ENCODE measurements around the gene ANKRD34B. TPM values are rescaled to one million over a fixed set of nuclear protein-coding genes. Genes with fewer than 3 reads are reported as not detected.
"Not testable (repeated sequence)": the region's sequence is repeated elsewhere in the genome, so short reads cannot be mapped to it uniquely, and the experiment has no call there.

ANKRD34B gene
- total RNA-seq, 1 experiment from 2014 or later = 0.10 TPM

- no TSS peak for BruUV-seq (replicated peaks)
Observed at GRCh38 chr5:80588858-80589540, 18.9 kb upstream of the ANKRD34B start.

GRCh38 chr5:80584770-80585169 lies 14.7 kb upstream of the ANKRD34B start:
- no peak overlapping the region for H3K4me3 ChIP-seq (ENCODE audit: low read depth in 2 of 2, low read length in 2 of 2)
- H3K27me3 ChIP-seq (ENCODE audit: control insufficient read depth, insufficient read depth, low read length) = no peaks in the 10 kb centered on the region
- ATAC-seq (no peak), DNase-seq (ENCODE audit: low read depth, low spot score) (no peak)
- intact Hi-C loops (cut with micrococcal nuclease; ENCODE audit: unreplicated experiment) = no loop called here
- CTCF ChIA-PET = no interaction called here
- no peak for TF ChIP-seq SIN3A (IDR thresholded peaks at IDR 0.05; ENCODE audit: borderline replicate concordance, insufficient read depth, low read depth, low read length)
- no peak for TF ChIP-seq POLR2AphosphoS5 (IDR thresholded peaks at IDR 0.05; ENCODE audit: low read depth, low read length)
- no peak for TF ChIP-seq REST (IDR thresholded peaks at IDR 0.05; ENCODE audit: insufficient read depth in 1 of 2, low read depth in 2 of 2, low read length in 1 of 2)
- TF ChIP-seq CTCF (IDR thresholded peaks at IDR 0.05) = no peak
- TF ChIP-seq TCF7L2 (IDR thresholded peaks at IDR 0.05; ENCODE audit: low read depth, low read length) = no peak
- H3K27ac ChIP-seq (ENCODE audit: low read length) = no peak overlapping the region
- no TSS peak for BruUV-seq (replicated peaks)
- in situ Hi-C loops (cut with HindIII; ENCODE audit: low pct_unique_long_range_greater_than_20kb, low sequenced_read_pairs) = no loop called here
- no peaks in the 10 kb centered on the region for H3K4me1 ChIP-seq (ENCODE audit: control insufficient read depth, insufficient read depth, low read length)
- POLR2A ChIA-PET = no interaction called here
- H3K9me3 ChIP-seq (ENCODE audit: control insufficient read depth, insufficient read depth, low read depth, low read length) = no peaks in the 10 kb centered on the region
- no peaks in the 10 kb centered on the region for H3K36me3 ChIP-seq (ENCODE audit: control insufficient read depth, insufficient read depth, low read length)

More at GRCh38 chr5:80588858-80589540, 18.9 kb upstream of the ANKRD34B start:
- H3K4me3 ChIP-seq (ENCODE audit: low read depth in 2 of 2, low read length in 2 of 2) = no peak overlapping the region
- no peak for TF ChIP-seq POLR2AphosphoS5 (IDR thresholded peaks at IDR 0.05; ENCODE audit: low read depth, low read length)
- no peak for TF ChIP-seq REST (IDR thresholded peaks at IDR 0.05; ENCODE audit: insufficient read depth in 1 of 2, low read depth in 2 of 2, low read length in 1 of 2)
- TF ChIP-seq SIN3A (IDR thresholded peaks at IDR 0.05; ENCODE audit: borderline replicate concordance, insufficient read depth, low read depth, low read length) = no peak
- TF ChIP-seq TCF7L2 (IDR thresholded peaks at IDR 0.05; ENCODE audit: low read depth, low read length) = no peak
- TF ChIP-seq CTCF (IDR thresholded peaks at IDR 0.05) = no peak
- POLR2A ChIA-PET = no interaction called here
- intact Hi-C loops (cut with micrococcal nuclease; ENCODE audit: unreplicated experiment) (no loop called here), in situ Hi-C loops (cut with HindIII; ENCODE audit: low pct_unique_long_range_greater_than_20kb, low sequenced_read_pairs) (no loop called here)
- no peaks in the 10 kb centered on the region for H3K36me3 ChIP-seq (ENCODE audit: control insufficient read depth, insufficient read depth, low read length)
- CTCF ChIA-PET = no interaction called here
- no peaks in the 10 kb centered on the region for H3K27me3 ChIP-seq (ENCODE audit: control insufficient read depth, insufficient read depth, low read length)
- H3K27ac ChIP-seq (ENCODE audit: low read length) = no peak overlapping the region
- no peaks in the 10 kb centered on the region for H3K9me3 ChIP-seq (ENCODE audit: control insufficient read depth, insufficient read depth, low read depth, low read length)
- ATAC-seq = no peak
- no peaks in the 10 kb centered on the region for H3K4me1 ChIP-seq (ENCODE audit: control insufficient read depth, insufficient read depth, low read length)
- no peak for DNase-seq (ENCODE audit: low read depth, low spot score)

- intact Hi-C loops (cut with micrococcal nuclease; ENCODE audit: unreplicated experiment); CTCF ChIA-PET: not testable (repeated sequence)
Observed at GRCh38 chr5:80580291-80580690, 10.2 kb upstream of the ANKRD34B start.

More at GRCh38 chr5:80580291-80580690, 10.2 kb upstream of the ANKRD34B start:
- H3K27ac ChIP-seq (ENCODE audit: low read length); BruUV-seq (replicated peaks); ATAC-seq; H3K27me3 ChIP-seq (ENCODE audit: control insufficient read depth, insufficient read depth, low read length); H3K4me3 ChIP-seq (ENCODE audit: low read depth in 2 of 2, low read length in 2 of 2); H3K36me3 ChIP-seq (ENCODE audit: control insufficient read depth, insufficient read depth, low read length); H3K4me1 ChIP-seq (ENCODE audit: control insufficient read depth, insufficient read depth, low read length); in situ Hi-C loops (cut with HindIII; ENCODE audit: low pct_unique_long_range_greater_than_20kb, low sequenced_read_pairs); POLR2A ChIA-PET; H3K9me3 ChIP-seq (ENCODE audit: control insufficient read depth, insufficient read depth, low read depth, low read length); DNase-seq (ENCODE audit: low read depth, low spot score): not testable (repeated sequence)

Data from Panc1 (cell line).